GM18526 (cell line): ENCODE measurements around the gene CACUL1.

Experiments
- POLR2A ChIP-seq: IDR thresholded peaks from 3 replicates; pipeline ENCODE4 v1.6.1; 2011; ENCODE audit not compliant: insufficient read length; ENCODE audit errors: extremely low read depth

The CACUL1 gene

GRCh38 chr10:118680197-118680596, 74.6 kb downstream of the CACUL1 start:
- TF ChIP-seq POLR2A: no peak

GRCh38 chr10:118674226-118674919, 80.4 kb downstream of the CACUL1 start:
- no peak for TF ChIP-seq POLR2A

GRCh38 chr10:118672766-118673715, 81.7 kb downstream of the CACUL1 start:
- no peak for TF ChIP-seq POLR2A

GRCh38 chr10:118672153-118672552, 82.6 kb downstream of the CACUL1 start:
- no peak for TF ChIP-seq POLR2A

GRCh38 chr10:118670472-118671124, 84.2 kb downstream of the CACUL1 start:
- no peak for TF ChIP-seq POLR2A

GRCh38 chr10:118669835-118670234, 84.9 kb downstream of the CACUL1 start:
- TF ChIP-seq POLR2A: no peak

- TF ChIP-seq POLR2A: no peak
Observed at GRCh38 chr10:118669020-118669791, 85.6 kb downstream of the CACUL1 start.

DNA sequence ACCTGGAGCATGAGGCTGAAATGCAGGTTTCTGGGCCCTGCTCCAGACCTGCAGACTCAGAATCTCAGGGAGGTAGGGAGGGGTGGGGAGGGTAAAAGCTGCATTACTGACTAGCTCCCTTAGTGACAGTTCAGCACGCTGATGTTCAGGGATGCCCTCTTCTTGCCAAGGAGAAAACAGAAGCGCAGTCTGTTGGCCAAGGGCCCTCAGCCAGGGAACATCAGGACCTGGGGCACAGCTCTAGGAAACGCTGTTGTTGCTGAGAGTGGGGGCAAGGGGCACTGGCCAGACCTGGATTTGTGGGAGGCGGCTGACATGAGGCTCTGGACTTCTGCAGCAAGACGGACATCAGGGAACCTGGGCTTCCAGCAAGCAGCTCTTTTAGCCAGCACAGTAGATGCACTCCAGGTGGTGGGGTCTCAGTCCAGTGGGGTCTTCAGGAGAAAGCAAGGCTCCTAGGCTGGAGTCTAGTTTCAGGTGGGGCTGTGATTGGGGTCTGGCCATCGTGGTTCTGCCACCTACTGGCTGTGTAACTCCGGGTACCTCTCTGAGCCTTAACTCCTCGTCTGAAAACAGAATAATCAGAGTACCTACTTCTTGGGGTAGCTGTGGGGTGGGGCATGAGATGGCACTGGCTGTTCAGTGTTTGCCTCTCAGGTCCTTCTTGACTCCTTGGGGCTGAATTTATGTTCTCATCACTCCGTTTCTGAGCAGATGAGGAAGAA, 86.4 kb downstream of the CACUL1 start:
- TF ChIP-seq POLR2A: no peak

DNA sequence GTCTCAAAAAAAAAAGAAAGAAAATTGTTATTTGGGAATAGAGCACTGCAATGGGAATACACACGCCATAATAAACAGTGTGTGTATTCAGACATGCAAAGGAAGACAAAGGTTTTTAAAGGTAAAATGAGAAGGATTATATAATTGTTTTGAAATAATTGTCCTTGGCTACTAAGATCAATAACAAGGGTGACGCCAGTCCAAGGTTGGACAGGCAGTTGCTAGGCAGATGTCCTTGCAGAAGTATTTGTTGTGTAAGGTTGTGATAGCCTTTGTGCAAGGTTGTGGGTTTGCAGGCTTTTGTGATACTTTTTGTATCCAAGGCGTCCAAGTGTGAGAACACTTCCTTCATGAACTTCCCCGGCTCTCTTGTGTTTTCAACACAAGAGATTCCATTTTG, 87.0 kb downstream of the CACUL1 start:
- TF ChIP-seq POLR2A: no peak

DNA sequence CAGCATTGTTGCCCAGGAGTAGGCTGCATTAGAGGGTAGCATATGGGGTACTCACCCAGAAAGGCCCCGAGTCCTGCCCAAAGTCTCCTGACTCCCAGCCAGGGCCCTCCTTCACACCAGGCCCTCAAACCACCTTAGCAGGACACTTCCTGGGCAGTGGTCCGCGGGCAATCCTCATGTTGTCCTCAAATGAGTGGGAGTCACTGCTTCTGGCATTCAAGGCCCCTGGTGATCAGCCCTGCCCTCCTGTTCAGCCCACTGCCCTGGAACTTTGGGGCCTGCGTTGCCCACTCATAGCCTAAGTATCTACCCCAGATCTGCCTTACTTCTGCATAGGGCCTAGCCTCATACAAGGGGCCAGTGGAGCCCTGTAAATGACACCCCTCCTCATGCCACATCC, 88.4 kb downstream of the CACUL1 start:
- no peak for TF ChIP-seq POLR2A

- TF ChIP-seq POLR2A: no peak
Observed at GRCh38 chr10:118664321-118664720, 90.4 kb downstream of the CACUL1 start.

GRCh38 chr10:118663176-118663575, 91.6 kb downstream of the CACUL1 start:
- TF ChIP-seq POLR2A: no peak

- no peak for TF ChIP-seq POLR2A
Observed at GRCh38 chr10:118662228-118663035, 92.3 kb downstream of the CACUL1 start.
